Measurements from ENCODE around the gene NPHS2. TPM values are rescaled to one million over a fixed set of nuclear protein-coding genes. Genes with fewer than 3 reads are reported as not detected.
A peak's percentile ranks its signal among the peaks of the same experiment; 100 is the strongest.

The NPHS2 gene
- not detected for polyA plus RNA-seq (2012; ENCODE audit: insufficient read depth, insufficient read length, low read depth)

GRCh38 chr1:179575497-179576314, at the start of gene NPHS2:
Gene NPHS2, minus strand, starts transcription at chr1:179575948. Its CDS starts 84 bp downstream, at chr1:179575864.
- Histone ChIP-seq H3K4me1 (no peaks in the 10 kb centered on the region), H3K27me3 (peaks cover 73% of the 10 kb centered on the region), H3K36me3 (no peaks in the 10 kb centered on the region), H3K4me3 (ENCODE audit: low read depth, low read length) (no peak within 1 kb of the TSS), H3K9me3 (no peaks in the 10 kb centered on the region)
- TF ChIP-seq CTCF (IDR thresholded peaks at IDR 0.05; ENCODE audit: low read depth, low read length) = no peak
- no peak for DNase-seq

GRCh38 chr1:179612361-179612760, 36.6 kb upstream of the NPHS2 start:
- no peak for TF ChIP-seq CTCF (IDR thresholded peaks at IDR 0.05; ENCODE audit: low read depth, low read length)
- DNase-seq = no peak
- Histone ChIP-seq H3K36me3 (no peaks in the 10 kb centered on the region), H3K4me1 (no peaks in the 10 kb centered on the region), H3K9me3 (no peaks in the 10 kb centered on the region), H3K27me3 (peaks cover 10% of the 10 kb centered on the region), H3K4me3 (ENCODE audit: low read depth, low read length) (no peak overlapping the region)

- H3K27me3 ChIP-seq = peaks cover 6% of the 10 kb centered on the region
- no peak for DNase-seq
- no peaks in the 10 kb centered on the region for H3K4me1 ChIP-seq
- TF ChIP-seq CTCF (IDR thresholded peaks at IDR 0.05; ENCODE audit: low read depth, low read length) = no peak
- no peaks in the 10 kb centered on the region for H3K36me3 ChIP-seq
- no peak overlapping the region for H3K4me3 ChIP-seq (ENCODE audit: low read depth, low read length)
- H3K9me3 ChIP-seq = no peaks in the 10 kb centered on the region
Observed at GRCh38 chr1:179601093-179601492, 25.3 kb upstream of the NPHS2 start.

GRCh38 chr1:179599623-179600249, 24.0 kb upstream of the NPHS2 start:
- H3K4me1 ChIP-seq = no peaks in the 10 kb centered on the region
- H3K36me3 ChIP-seq = no peaks in the 10 kb centered on the region
- H3K9me3 ChIP-seq = no peaks in the 10 kb centered on the region
- DNase-seq = peak; percentile 37
- H3K4me3 ChIP-seq (ENCODE audit: low read depth, low read length) = no peak overlapping the region
- TF ChIP-seq CTCF (IDR thresholded peaks at IDR 0.05; ENCODE audit: low read depth, low read length) = peak; percentile 59
- peaks cover 6% of the 10 kb centered on the region for H3K27me3 ChIP-seq

GRCh38 chr1:179598631-179599030, 22.9 kb upstream of the NPHS2 start:
- no peaks in the 10 kb centered on the region for H3K36me3 ChIP-seq
- no peak overlapping the region for H3K4me3 ChIP-seq (ENCODE audit: low read depth, low read length)
- H3K9me3 ChIP-seq = no peaks in the 10 kb centered on the region
- H3K4me1 ChIP-seq = no peaks in the 10 kb centered on the region
- H3K27me3 ChIP-seq = peaks cover 15% of the 10 kb centered on the region
- no peak for DNase-seq
- TF ChIP-seq CTCF (IDR thresholded peaks at IDR 0.05; ENCODE audit: low read depth, low read length) = no peak
